H9 (cell line): ENCODE measurements around the gene NUDT14. TPM values are rescaled to one million over a fixed set of nuclear protein-coding genes. Genes with fewer than 3 reads are reported as not detected.

Experiments used
- DNase-seq: peaks from one replicate; pipeline ENCODE4 v3.0.0-alpha.2; 2017
- H2AFZ ChIP-seq: one replicate; pipeline ENCODE4 v1.6.1; 2013; ENCODE audit warnings: mild to moderate bottlenecking, low read length, control low read depth, moderate library complexity
- H2AK5ac ChIP-seq: 2 replicates; pipeline ENCODE4 v1.6.1; 2013; ENCODE audit warnings: low read length, control low read depth, mixed read lengths; ENCODE audit not compliant: insufficient read length
- H2BK120ac ChIP-seq: one replicate; pipeline ENCODE4 v1.6.1; 2013; ENCODE audit warnings: low read depth, mild to moderate bottlenecking, low read length, control low read depth, inconsistent platforms; ENCODE audit not compliant: poor library complexity, severe bottlenecking
- H2BK12ac ChIP-seq: 2 replicates; pipeline ENCODE4 v1.6.1; 2013; ENCODE audit warnings: low read length, control low read depth, mixed read lengths, low read depth; ENCODE audit not compliant: insufficient read length
- H2BK15ac ChIP-seq: 2 replicates; pipeline ENCODE4 v1.6.1; 2013; ENCODE audit warnings: low read depth, low read length, control low read depth
- H2BK20ac ChIP-seq: one replicate; pipeline ENCODE4 v1.6.1; 2013; ENCODE audit warnings: low read depth, mild to moderate bottlenecking, low read length, control low read depth, inconsistent platforms; ENCODE audit not compliant: poor library complexity, severe bottlenecking
- H2BK5ac ChIP-seq: 2 replicates; pipeline ENCODE4 v1.6.1; 2013; ENCODE audit warnings: low read length, control low read depth, mixed read lengths; ENCODE audit not compliant: insufficient read length
- H3K14ac ChIP-seq: 2 replicates; pipeline ENCODE4 v1.6.1; 2013; ENCODE audit warnings: low read length, control low read depth; ENCODE audit not compliant: insufficient read depth
- H3K18ac ChIP-seq: 2 replicates; pipeline ENCODE4 v1.6.1; 2013; ENCODE audit warnings: low read depth, mild to moderate bottlenecking, mixed read lengths, low read length, control low read depth; ENCODE audit not compliant: insufficient read length
- H3K23ac ChIP-seq: 2 replicates; pipeline ENCODE4 v1.6.1; 2013; ENCODE audit warnings: low read length, control low read depth, mixed read lengths, low read depth; ENCODE audit not compliant: insufficient read length
- H3K23me2 ChIP-seq: 2 replicates; pipeline ENCODE4 v1.6.1; 2013; ENCODE audit warnings: low read depth, mild to moderate bottlenecking, mixed read lengths, low read length, control low read depth; ENCODE audit not compliant: insufficient read length, poor library complexity, severe bottlenecking
- H3K27ac ChIP-seq: 2 replicates; pipeline ENCODE4 v1.5.1; 2013; ENCODE audit warnings: low read length, control low read depth, mixed read lengths, low read depth; ENCODE audit not compliant: insufficient read length
- H3K27me3 ChIP-seq: 2 replicates; pipeline ENCODE4 v1.6.1; 2013; ENCODE audit warnings: low read length, control low read depth, inconsistent platforms; ENCODE audit not compliant: insufficient read depth
- H3K4ac ChIP-seq: 2 replicates; pipeline ENCODE4 v1.6.1; 2013; ENCODE audit warnings: low read depth, mild to moderate bottlenecking, control low read depth, inconsistent platforms, low read length, moderate library complexity
- H3K4me1 ChIP-seq: 2 replicates; pipeline ENCODE4 v1.6.1; 2013; ENCODE audit warnings: low read length, control low read depth, inconsistent platforms; ENCODE audit not compliant: insufficient read depth
- H3K4me2 ChIP-seq: 2 replicates; pipeline ENCODE4 v1.6.1; 2013; ENCODE audit warnings: low read length, control low read depth, mixed read lengths; ENCODE audit not compliant: insufficient read length, insufficient read depth
- H3K56ac ChIP-seq: 2 replicates; pipeline ENCODE4 v1.6.1; 2013; ENCODE audit warnings: low read depth, mild to moderate bottlenecking, mixed read lengths, low read length, control low read depth; ENCODE audit not compliant: insufficient read length
- H3K79me1 ChIP-seq: 2 replicates; pipeline ENCODE4 v1.6.1; 2013; ENCODE audit warnings: low read depth, mild to moderate bottlenecking, moderate library complexity, low read length, control low read depth, inconsistent platforms; ENCODE audit not compliant: insufficient read depth, poor library complexity, severe bottlenecking
- H3K79me2 ChIP-seq: 2 replicates; pipeline ENCODE4 v1.6.1; 2013; ENCODE audit warnings: low read length, control low read depth, inconsistent platforms; ENCODE audit not compliant: insufficient read depth
- H3K9ac ChIP-seq: 2 replicates; pipeline ENCODE4 v1.6.1; 2013; ENCODE audit warnings: low read length, control low read depth, mixed read lengths; ENCODE audit not compliant: insufficient read length; ENCODE audit errors: extremely low read depth
- H3K9me3 ChIP-seq: one replicate; pipeline ENCODE4 v1.6.1; 2013; ENCODE audit warnings: low read depth, low read length, inconsistent platforms; ENCODE audit not compliant: control insufficient read depth
- H3T11ph ChIP-seq: one replicate; pipeline ENCODE4 v1.6.1; 2013; ENCODE audit warnings: mild to moderate bottlenecking, low read length, control low read depth, inconsistent platforms
- H4K20me1 ChIP-seq: one replicate; pipeline ENCODE4 v1.6.1; 2013; ENCODE audit not compliant: control insufficient read depth, insufficient read length, insufficient read depth
- H4K5ac ChIP-seq: 2 replicates; pipeline ENCODE4 v1.6.1; 2013; ENCODE audit warnings: low read depth, mild to moderate bottlenecking, mixed read lengths, low read length, control low read depth; ENCODE audit not compliant: insufficient read length
- H4K8ac ChIP-seq: replicated peaks from 2 replicates; pipeline ENCODE4 v1.6.1; 2013; ENCODE audit warnings: low read length, control low read depth, mixed read lengths, low read depth; ENCODE audit not compliant: insufficient read length
- H4K91ac ChIP-seq: 2 replicates; pipeline ENCODE4 v1.6.1; 2013; ENCODE audit warnings: low read depth, mild to moderate bottlenecking, moderate library complexity, mixed read lengths, low read length, control low read depth; ENCODE audit not compliant: insufficient read length
- H3K27ac Mint-ChIP-seq, 3 experiments: 2 replicates in 2 of 3; 3 replicates in 1 of 3; pipeline ENCODE4 v1.8.0; 2020 to 2021; ENCODE audit warnings: mixed read lengths in 3 of 3, mild to moderate bottlenecking in 1 of 3, moderate library complexity in 1 of 3
- H3K27me3 Mint-ChIP-seq: 2 replicates; pipeline ENCODE4 v1.8.0; 2021; ENCODE audit warnings: low read depth, mild to moderate bottlenecking, moderate library complexity, mixed read lengths
- H3K36me3 Mint-ChIP-seq, 3 experiments: 2 replicates in 2 of 3; 3 replicates in 1 of 3; pipeline ENCODE4 v1.8.0; 2020 to 2021; ENCODE audit warnings: low read depth in 3 of 3, mixed read lengths in 3 of 3; ENCODE audit not compliant: insufficient read depth in 1 of 3
- H3K4me1 Mint-ChIP-seq, 2 experiments: 2 replicates each; pipeline ENCODE4 v1.8.0; 2020; ENCODE audit warnings: mixed read lengths in 2 of 2
- H3K4me3 Mint-ChIP-seq, 2 experiments: 2 replicates in 1 of 2; 3 replicates in 1 of 2; pipeline ENCODE4 v1.8.0; 2020 to 2021; ENCODE audit warnings: mild to moderate bottlenecking in 2 of 2, mixed read lengths in 2 of 2, moderate library complexity in 1 of 2
- H3K9me3 Mint-ChIP-seq, 2 experiments: 2 replicates in 1 of 2; 3 replicates in 1 of 2; pipeline ENCODE4 v1.8.0; 2020; ENCODE audit warnings: mild to moderate bottlenecking in 2 of 2, mixed read lengths in 2 of 2, moderate library complexity in 1 of 2
- WGBS: extraction: QIAGEN DNeasy Blood & Tissue Kit; methylation state at CpG from one replicate; pipeline ENCODE4 v1.1.7; 2013; ENCODE audit warnings: missing lambda C conversion rate, low lambda C conversion rate, mixed read lengths; ENCODE audit not compliant: insufficient read length; ENCODE audit errors: extremely low coverage; 5-methylcytosine and 5-hydroxymethylcytosine counted together
- total RNA-seq: library from RNA; stranded (reverse); gene quantifications from 2 replicates; pipeline ENCODE4 v1.2.1, GENCODE V29; 2021
- TF ChIP-seq, protein P1 (sequence below): fragments of 200-600 bp; sonication (generic); conservative IDR thresholded peaks from 3 replicates; pipeline ENCODE4 v1.8.0; 2021; ENCODE audit warnings: antibody characterized with exemption, mild to moderate bottlenecking

The NUDT14 gene
- total RNA-seq, 1 experiment from 2014 or later: 41.1 TPM

DNA sequence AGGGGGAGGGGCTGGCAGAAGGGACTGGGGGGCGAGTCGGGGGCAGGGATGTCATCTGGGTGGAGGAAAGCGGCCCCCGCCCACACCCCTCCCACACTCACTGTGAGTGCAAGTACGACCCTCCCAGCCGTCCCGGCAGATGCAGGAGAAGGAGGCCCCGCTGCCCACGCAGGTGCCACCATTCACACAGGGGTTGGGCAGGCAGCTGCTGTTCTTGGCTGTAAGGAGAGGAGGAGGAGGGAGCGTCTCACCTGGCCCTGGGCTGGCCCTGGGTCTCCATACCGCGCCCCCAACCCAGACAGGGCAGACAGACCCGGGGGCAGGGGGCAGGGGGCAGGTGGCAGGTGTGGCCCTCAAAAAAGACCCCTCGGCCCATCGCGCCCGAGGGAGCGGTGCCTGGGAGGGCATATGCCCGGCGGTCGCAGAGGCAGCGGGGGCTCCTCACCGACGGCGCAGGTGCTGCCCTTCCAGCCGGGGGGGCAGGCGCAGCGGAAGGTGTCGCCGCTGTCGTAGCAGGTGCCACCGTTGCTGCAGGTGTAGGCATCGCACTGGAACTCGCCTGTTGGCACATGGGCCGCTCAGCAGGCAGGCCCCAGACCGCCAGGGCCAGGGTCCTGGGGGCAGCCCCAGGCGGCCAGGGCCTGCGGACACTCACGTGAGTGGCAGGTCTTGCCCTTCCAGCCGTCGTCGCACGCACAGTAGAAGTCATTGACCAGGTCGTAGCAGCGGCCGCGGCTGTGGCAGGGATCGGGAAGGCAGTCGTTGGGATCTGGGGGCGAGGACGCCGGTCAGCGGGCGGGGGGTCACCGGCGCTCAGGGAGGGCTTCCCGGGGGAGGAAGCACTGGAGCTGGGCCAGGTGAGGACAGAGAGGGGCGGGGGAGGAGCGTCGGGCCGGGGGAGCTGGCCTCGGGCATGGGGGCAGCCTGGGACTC, 33.2 kb downstream of the NUDT14 start:
- H3K4me1 Mint-ChIP-seq: no peaks in the 10 kb centered on the region
- no peak for DNase-seq
- H3K9me3 Mint-ChIP-seq: no peaks in the 10 kb centered on the region
- no peak overlapping the region for H3K27ac Mint-ChIP-seq
- no peaks in the 10 kb centered on the region for H3K9me3 ChIP-seq
- H3K18ac ChIP-seq: no peak overlapping the region
- H2BK12ac ChIP-seq: no peak overlapping the region
- H3K14ac ChIP-seq: no peak overlapping the region
- H2AFZ ChIP-seq: no peak overlapping the region
- no peaks in the 10 kb centered on the region for H3K4me1 ChIP-seq
- H3K27ac ChIP-seq: no peak overlapping the region
- H2BK20ac ChIP-seq: no peak overlapping the region
- H4K5ac ChIP-seq: no peak overlapping the region
- WGBS: no CpG with 5 or more reads among the region's 62 CpGs
- no peaks in the 10 kb centered on the region for H3K27me3 Mint-ChIP-seq
- H4K8ac ChIP-seq: no peak overlapping the region
- H3K9ac ChIP-seq: no peak overlapping the region
- H2BK5ac ChIP-seq: no peak overlapping the region
- H3K4ac ChIP-seq: no peak overlapping the region
- no peaks in the 10 kb centered on the region for H3K23me2 ChIP-seq
- no peak overlapping the region for H2BK15ac ChIP-seq
- H2BK120ac ChIP-seq: no peak overlapping the region
- H3K4me3 Mint-ChIP-seq: no peak overlapping the region
- H3K23ac ChIP-seq: no peak overlapping the region
- TF ChIP-seq, protein P1, sequence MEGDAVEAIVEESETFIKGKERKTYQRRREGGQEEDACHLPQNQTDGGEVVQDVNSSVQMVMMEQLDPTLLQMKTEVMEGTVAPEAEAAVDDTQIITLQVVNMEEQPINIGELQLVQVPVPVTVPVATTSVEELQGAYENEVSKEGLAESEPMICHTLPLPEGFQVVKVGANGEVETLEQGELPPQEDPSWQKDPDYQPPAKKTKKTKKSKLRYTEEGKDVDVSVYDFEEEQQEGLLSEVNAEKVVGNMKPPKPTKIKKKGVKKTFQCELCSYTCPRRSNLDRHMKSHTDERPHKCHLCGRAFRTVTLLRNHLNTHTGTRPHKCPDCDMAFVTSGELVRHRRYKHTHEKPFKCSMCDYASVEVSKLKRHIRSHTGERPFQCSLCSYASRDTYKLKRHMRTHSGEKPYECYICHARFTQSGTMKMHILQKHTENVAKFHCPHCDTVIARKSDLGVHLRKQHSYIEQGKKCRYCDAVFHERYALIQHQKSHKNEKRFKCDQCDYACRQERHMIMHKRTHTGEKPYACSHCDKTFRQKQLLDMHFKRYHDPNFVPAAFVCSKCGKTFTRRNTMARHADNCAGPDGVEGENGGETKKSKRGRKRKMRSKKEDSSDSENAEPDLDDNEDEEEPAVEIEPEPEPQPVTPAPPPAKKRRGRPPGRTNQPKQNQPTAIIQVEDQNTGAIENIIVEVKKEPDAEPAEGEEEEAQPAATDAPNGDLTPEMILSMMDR: no peak
- no peak overlapping the region for H2AK5ac ChIP-seq
- no peak overlapping the region for H3K4me2 ChIP-seq
- no peaks in the 10 kb centered on the region; a peak in 1 of 7 replicates for H3K36me3 Mint-ChIP-seq
- H3K79me2 ChIP-seq: no peaks in the 10 kb centered on the region
- no peak overlapping the region for H3T11ph ChIP-seq
- no peaks in the 10 kb centered on the region for H3K79me1 ChIP-seq
- H4K20me1 ChIP-seq: no peaks in the 10 kb centered on the region
- H3K56ac ChIP-seq: no peak overlapping the region
- no peaks in the 10 kb centered on the region for H3K27me3 ChIP-seq
- H4K91ac ChIP-seq: no peak overlapping the region
